ENCODE measurements around the gene CDCA8.

The CDCA8 gene

DNA sequence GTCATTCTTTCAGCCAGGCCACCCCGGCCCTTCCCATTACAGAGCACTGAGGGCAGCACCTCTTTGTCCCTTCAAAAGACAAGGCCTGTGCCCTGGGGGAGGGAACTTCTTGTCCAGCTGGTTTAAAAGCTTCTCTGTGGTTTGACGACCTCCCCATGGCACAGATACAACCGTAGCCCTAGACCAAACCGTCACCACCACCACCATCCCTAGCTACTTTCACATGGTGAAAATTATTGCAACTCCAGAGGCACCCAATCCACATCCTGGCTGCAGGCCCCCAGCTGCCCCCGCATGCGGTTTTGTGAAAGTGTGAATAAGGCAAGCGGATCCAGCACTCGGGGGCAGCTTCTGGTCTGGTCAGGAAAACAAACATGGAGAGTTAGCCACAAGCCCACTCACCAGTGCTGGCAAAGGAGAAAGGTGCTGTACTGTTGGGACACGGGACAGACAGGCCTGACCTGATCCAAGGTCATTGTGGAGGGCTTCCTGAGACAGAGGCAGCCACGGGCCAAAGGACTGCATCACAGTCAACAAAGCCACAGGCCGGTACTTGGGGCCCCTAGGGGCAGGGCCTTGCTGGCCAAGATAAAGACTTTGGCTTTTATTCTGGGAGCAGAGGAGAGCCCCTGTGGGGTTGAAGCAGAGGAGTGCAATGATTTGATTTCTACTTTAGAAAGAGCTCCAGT lies 31.2 kb downstream of the CDCA8 start:
- no peaks in the 10 kb centered on the region for H3K9me3 ChIP-seq
- no peaks in the 10 kb centered on the region for H3K27me3 ChIP-seq
- H3K4me3 ChIP-seq (ENCODE audit: low read depth, low read length), result no peak overlapping the region
- TF ChIP-seq, protein P1, sequence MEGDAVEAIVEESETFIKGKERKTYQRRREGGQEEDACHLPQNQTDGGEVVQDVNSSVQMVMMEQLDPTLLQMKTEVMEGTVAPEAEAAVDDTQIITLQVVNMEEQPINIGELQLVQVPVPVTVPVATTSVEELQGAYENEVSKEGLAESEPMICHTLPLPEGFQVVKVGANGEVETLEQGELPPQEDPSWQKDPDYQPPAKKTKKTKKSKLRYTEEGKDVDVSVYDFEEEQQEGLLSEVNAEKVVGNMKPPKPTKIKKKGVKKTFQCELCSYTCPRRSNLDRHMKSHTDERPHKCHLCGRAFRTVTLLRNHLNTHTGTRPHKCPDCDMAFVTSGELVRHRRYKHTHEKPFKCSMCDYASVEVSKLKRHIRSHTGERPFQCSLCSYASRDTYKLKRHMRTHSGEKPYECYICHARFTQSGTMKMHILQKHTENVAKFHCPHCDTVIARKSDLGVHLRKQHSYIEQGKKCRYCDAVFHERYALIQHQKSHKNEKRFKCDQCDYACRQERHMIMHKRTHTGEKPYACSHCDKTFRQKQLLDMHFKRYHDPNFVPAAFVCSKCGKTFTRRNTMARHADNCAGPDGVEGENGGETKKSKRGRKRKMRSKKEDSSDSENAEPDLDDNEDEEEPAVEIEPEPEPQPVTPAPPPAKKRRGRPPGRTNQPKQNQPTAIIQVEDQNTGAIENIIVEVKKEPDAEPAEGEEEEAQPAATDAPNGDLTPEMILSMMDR (IDR thresholded peaks at IDR 0.05; ENCODE audit: low read depth, low read length), result no peak
- H3K4me1 ChIP-seq, result peaks cover 4% of the 10 kb centered on the region
- DNase-seq, result no peak
- H3K36me3 ChIP-seq, result no peaks in the 10 kb centered on the region

DNA sequence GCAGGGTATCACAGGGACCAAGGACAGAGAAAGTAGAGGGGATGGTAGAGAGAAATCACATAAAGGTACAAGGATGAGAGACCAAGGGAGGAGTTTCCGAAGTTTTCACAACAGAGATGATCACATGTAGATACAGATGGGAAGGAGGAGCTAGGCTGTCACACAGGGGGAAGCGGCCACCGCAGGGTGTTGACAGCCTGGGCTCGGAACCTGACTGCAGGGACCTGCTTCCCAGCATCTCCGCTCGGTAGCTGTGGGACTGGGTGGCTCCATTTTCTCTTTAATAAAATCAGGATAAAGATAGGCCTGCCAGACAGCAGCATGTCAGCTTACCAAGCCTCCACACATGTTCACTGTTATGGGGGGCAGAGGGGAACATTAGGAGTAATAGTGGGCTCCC lies 32.3 kb downstream of the CDCA8 start:
- H3K36me3 ChIP-seq, result no peaks in the 10 kb centered on the region
- TF ChIP-seq, protein P1 (IDR thresholded peaks at IDR 0.05; ENCODE audit: low read depth, low read length), result no peak
- H3K27me3 ChIP-seq, result no peaks in the 10 kb centered on the region
- H3K4me1 ChIP-seq, result peaks cover 4% of the 10 kb centered on the region
- no peak for DNase-seq
- H3K9me3 ChIP-seq, result no peaks in the 10 kb centered on the region
- no peak overlapping the region for H3K4me3 ChIP-seq (ENCODE audit: low read depth, low read length)

DNA sequence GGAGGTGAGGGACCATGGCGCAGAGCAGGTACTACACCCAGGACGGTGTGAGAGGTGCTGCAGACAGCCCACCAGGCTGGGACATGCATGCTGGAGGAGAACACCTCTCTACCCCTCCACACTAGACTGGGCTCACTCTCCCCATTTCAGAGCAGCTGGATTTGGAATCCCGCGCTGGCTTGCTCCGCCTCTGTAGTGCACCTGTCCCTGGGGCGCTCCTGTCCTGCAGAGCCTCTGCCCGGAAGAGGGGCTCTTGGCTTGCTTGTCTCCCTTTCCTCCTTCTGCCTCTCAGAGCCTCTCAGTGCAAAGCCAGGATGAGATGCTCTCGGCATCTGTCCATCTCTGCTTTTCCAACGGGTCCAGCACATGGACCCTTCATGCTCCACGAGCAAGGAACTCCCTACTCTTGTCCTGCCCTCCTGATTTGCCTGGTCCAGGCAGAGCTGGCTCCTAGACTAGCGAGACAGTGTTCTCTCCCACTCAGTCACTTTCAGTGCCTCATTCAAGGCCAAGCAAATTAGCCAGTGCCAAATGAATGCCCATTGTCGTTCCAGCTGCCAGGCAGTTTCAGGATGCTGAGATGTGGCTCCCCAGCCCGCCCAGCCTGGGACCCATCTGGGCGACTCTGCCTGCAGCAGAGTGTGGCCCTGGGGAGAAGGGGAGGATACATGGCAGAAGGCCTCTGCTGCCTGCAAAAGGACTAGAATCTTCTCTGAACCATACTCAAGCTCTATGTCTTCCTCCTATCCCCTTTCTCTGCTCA lies 33.7 kb downstream of the CDCA8 start:
- TF ChIP-seq, protein P1 (IDR thresholded peaks at IDR 0.05; ENCODE audit: low read depth, low read length), result no peak
- H3K9me3 ChIP-seq, result no peaks in the 10 kb centered on the region

DNA sequence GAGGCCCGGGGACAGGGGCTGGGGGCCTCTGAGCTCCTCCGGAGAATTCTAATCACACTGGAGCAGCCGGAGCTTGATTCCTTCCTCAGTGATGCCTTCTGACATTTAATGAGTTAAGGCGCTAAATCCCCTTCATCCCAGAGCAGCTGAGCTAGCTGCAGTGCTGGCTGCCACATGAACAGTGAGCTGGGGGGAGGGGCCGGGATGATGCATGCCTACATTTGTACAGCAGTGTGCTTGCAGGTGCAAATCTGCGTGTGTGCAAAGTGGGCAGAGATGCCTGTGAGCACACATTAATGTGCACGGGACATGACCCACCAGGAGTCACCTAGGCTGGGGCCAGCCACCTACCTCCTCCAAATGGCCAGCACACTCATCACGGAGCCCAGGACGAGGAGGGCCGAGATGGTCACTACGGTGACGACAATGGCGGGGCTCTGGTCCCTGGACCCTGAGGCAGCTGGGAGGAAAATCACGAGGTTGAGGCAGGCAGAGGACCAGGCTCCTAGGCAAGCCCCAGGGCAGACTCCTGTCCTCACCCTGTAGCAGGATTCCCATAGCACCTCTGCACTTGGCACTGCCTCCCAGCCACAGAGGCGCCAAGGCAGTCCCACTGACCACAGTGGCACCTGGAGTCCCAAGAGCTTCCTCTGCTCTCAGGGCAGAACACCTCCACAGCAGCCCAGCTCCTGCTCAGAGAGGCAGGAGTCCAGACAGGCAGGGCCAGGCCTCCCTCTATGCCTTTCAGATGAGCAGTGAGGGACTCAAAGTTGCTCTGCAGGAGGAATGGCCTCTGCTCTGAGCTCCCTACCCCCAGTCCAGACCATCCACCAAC lies 34.7 kb downstream of the CDCA8 start:
- no peaks in the 10 kb centered on the region for H3K27me3 ChIP-seq
- peaks cover 4% of the 10 kb centered on the region for H3K4me1 ChIP-seq
- TF ChIP-seq, protein P1 (IDR thresholded peaks at IDR 0.05; ENCODE audit: low read depth, low read length), result no peak
- H3K4me3 ChIP-seq (ENCODE audit: low read depth, low read length), result no peak overlapping the region
- H3K9me3 ChIP-seq, result no peaks in the 10 kb centered on the region
- no peak for DNase-seq
- no peaks in the 10 kb centered on the region for H3K36me3 ChIP-seq

More for the DNA sequence above, 33.7 kb downstream of the CDCA8 start:
- H3K27me3 ChIP-seq, result no peaks in the 10 kb centered on the region
- no peak overlapping the region for H3K4me3 ChIP-seq (ENCODE audit: low read depth, low read length)
- H3K4me1 ChIP-seq, result peaks cover 4% of the 10 kb centered on the region
- no peak for DNase-seq
- H3K36me3 ChIP-seq, result no peaks in the 10 kb centered on the region

DNA sequence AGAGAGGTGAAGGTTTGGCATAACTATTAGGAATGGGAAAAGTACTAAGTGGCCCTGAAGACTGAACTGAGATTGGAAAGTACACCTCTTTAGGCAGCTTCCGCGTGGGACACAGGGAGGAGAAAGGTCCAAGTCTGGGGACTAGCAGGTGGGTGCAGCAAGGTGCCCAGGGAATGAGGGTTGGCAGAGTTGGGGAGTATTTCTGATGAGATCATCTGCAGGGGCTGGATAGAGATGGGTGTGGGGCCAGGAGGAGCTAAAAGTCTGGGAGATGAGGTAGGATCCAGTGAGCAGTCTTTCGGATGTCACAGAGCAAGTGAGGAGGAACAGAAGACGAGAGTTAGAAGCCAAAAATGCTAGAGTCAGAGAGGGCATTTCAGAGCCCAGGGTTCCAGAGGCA lies 36.1 kb downstream of the CDCA8 start:
- DNase-seq, result no peak
- H3K4me3 ChIP-seq (ENCODE audit: low read depth, low read length), result no peak overlapping the region
- TF ChIP-seq, protein P1 (IDR thresholded peaks at IDR 0.05; ENCODE audit: low read depth, low read length), result no peak
- H3K27me3 ChIP-seq, result no peaks in the 10 kb centered on the region
- H3K4me1 ChIP-seq, result peaks cover 3% of the 10 kb centered on the region
- no peaks in the 10 kb centered on the region for H3K9me3 ChIP-seq
- no peaks in the 10 kb centered on the region for H3K36me3 ChIP-seq
